Measurements from ENCODE around the gene PUM1.
A peak's percentile ranks its signal among the peaks of the same experiment; 100 is the strongest.

The PUM1 gene

DNA sequence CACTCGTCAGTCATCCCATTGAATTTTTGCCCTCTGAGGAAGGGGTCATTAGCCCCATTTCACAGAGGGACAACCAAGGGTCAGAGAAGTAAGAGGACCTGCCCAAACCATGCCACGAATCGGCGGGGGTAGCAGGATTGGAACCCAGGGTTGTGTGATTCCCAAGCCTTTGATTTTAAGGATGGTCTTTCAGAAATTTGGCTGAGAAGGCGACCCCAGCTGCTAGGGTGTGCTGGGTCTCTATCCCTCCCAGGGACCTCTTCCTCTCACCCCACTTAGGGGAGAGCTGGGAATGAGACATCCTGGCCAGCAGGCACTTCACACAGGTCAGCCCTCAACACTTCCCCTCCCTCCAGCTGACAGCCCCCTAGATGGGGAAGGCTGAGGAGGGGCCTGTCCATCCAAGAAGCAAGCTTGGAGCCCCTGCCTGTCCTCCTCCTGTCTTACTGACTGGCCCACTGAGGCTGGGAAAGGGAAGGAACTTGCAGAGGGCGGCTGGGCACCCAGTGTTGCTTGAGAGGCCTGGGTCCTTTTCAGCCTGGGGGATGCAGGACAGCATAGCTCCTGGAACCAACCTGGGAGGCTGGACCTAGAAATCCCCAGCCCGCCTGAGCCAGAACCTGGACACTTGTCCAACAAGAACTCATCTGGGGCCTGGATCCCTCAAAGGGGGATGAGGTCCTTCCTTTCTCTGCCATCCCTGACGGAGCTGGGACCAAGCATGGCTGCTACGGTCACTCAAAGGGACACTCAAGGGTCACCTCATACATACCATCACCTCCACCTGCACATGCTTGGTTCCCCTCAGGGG is 158.7 kb downstream of the PUM1 start:
- no peak for DNase-seq

- DNase-seq = no peak
These were observed 159.4 kb downstream of the PUM1 start for GRCh38 chr1:30905916-30906620.

DNA sequence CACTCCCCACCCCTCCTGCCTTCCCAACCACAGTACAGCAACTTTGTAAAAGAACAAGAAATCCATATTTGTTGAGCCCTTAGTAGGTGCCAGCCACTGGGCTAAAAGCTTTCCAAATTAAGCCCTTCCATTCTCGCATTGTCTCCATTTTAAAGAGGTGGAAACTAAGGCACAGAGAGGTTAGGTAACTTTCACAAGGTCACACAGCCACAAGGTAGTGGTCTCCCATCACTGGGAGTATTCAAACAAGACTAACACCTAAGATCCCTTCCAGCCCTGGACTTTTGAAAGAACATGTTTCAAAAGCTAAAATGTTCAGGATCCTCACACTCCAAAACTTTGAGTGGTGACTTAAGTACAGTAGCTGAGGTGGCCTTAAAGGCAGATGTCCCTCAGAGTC is 160.1 kb downstream of the PUM1 start:
- DNase-seq = no peak

GRCh38 chr1:30904962-30905335 is 160.6 kb downstream of the PUM1 start:
- DNase-seq = no peak

DNA sequence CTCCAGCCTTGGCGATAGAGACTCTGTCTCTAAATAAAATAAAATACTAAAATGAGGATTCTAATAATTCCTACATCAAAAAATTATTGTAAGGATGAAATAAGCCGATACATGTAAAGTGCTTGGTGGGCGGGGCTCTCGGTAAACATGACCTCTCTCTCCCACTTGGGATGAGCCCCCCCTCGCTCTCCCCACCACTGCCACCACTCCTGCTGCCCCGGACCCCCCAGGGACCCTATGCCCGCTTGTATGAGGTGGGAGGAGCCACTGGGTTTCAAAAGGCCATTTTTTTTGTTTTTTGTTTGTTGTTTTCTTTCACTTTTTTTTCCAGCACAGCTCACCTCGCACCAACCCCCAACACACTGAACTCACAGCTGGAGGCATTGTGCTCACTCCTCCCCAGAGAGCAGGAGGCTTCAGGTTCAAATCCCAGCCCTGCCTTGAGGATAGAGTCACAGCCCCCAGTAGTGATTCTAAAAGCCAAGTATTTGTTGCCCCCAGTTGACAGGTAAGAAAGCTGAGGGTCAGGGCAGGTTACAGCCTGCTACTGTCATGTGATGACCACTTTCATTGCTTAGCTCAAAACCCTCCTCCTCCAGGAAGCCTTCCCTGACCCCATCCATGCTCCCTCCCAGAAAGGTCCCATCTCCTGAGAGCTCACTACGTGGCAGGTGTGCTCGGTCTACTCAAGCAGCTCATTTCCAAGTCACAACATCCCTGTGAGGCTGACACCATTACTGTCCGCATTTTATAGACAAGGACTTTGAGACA is 161.1 kb downstream of the PUM1 start:
- no peak for DNase-seq

GRCh38 chr1:30903343-30904034 is 162.0 kb downstream of the PUM1 start:
- DNase-seq = no peak

GRCh38 chr1:30902593-30903290 is 162.8 kb downstream of the PUM1 start:
- DNase-seq = peak in 9 of 51 donors; percentile 24 to 53 (median 33)

DNA sequence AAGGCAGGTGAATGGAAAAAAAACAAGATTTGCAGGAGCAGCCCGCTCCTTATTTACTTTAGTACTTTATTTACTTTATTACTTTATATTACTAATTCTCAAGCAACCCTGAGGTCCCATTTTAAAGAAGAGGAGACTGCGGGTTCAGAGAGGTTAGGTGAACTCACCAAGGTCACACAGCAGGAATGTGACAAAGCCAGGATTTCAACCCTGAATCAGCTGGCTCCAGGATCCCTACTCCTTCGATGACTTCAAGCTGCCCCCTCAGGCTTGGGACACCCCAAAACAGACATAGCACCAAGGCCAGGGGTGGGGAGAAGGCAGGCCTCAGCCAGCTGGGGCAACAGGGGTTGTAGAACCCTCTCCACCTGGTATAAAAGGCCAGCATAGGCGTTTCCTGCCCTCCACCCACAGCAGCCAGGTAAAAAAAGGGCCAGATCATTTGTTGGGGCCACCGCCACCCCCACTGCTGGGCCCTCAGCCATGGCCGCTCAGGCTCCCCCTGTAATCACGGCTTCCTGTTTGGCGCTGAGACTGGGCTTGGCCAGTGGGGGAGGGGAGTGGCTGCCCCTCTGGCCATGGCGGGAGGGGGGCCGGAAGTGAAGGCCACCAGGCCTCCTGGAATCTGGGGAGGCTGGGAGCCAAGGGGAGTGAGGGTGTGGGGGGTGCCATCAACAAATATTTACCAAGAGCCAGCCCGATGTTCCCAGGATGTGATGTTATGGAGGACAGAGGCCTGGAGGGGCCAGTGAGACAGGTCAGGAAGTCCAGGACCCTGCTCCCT is 163.5 kb downstream of the PUM1 start:
- DNase-seq = peak in 5 of 51 donors; percentile 28 to 51 (median 41)

GRCh38 chr1:30900931-30901560 is 164.5 kb downstream of the PUM1 start:
- no peak for DNase-seq

DNA sequence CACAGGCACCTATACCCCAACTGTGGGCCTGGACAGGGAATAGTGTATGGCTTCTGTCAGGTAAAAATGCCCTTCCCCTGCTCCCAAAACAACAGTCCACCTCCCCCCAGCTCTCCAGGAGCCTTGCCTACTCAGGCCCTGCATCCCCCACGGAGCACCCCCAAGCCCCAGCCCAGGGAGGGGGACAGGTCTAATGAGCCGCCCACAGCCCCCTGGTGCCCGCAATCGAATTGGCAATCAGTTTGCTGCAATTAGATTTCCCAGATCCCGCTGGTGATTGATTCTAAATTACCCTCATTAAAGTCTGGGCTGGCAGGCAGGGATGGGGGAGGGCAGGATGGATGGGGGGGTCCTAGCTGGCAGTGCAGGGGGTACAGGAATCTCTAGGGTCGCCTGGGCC is 165.0 kb downstream of the PUM1 start:
- DNase-seq = no peak

DNA sequence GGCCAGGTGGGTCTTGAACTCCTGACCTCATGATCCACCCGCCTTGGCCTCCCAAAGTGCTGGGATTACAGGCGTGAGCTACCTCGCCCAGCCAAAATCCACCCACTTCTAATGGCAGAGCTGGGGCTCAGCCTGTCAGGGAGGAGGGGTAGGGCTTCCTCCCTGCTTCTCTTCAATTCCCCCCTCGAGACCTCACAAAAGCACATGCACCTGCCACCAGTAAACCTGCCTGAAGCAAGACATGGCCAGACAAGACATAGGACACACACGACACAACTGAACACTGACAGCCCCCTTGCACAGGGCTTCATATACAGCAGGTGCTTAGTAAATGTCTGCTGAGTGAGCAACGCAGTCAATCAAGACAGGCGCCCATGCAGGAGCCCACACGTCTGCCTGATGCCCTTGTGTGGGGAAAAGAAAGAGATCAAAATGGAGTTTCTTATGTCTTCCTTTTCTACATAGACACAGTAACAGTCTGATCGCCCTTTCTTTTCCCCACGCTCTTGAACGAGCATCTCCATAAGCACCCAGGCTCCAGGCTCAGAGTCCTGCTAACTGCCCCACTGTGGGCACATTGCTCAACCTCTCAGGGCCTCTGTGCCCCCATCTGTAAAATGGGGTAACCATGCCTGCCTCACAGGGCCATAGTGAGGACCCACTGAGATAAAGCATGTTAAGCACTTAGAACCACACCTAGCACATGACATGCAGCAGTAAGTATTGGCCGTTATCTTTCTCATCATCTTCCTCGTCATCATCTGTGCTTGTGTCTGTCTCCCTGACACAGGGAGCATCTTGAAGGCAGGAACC is 165.7 kb downstream of the PUM1 start:
- DNase-seq = no peak

DNA sequence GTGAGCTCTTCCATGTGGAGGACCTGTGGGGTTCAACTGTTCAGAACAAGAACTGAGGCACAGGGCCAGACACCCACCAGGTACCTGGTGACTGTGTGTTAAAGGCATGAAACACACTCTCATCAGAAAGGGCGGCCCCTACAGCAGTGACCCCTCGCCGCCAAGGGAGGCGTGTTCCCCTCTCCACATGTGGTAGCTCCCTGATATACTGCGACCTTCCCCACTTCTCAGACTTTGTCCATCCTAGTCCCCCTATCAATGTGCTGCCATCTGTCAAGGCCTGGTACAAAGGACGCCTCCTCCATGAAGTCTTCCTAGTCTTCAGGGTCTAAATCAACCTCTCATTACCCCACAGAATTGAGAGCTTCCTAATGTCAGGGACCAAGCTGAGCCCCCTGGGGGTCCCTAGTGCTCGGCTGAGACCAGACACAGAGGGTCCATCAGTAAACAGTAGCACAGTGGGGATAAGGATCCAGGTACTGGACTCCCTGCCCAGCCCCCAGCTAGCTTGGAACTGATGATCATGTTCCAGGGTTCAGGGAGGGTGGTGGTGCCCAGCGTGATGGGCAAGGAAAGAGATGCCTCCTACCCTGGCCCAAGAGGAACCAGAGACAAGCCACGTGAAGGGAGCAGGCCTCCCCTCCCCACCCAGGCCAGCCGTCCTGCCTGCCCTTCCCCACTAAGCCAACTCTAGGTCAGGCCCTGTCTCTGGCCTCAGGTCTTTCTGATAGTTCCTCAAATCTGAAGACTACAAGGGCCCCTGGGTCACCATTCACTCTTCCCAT is 167.3 kb downstream of the PUM1 start:
- no peak for DNase-seq

GRCh38 chr1:30896905-30897304 is 168.6 kb downstream of the PUM1 start:
- no peak for DNase-seq

- no peak for DNase-seq
These were observed 169.4 kb downstream of the PUM1 start for GRCh38 chr1:30895944-30896660.

- DNase-seq = no peak
These were observed 170.1 kb downstream of the PUM1 start for GRCh38 chr1:30895382-30895943.

DNA sequence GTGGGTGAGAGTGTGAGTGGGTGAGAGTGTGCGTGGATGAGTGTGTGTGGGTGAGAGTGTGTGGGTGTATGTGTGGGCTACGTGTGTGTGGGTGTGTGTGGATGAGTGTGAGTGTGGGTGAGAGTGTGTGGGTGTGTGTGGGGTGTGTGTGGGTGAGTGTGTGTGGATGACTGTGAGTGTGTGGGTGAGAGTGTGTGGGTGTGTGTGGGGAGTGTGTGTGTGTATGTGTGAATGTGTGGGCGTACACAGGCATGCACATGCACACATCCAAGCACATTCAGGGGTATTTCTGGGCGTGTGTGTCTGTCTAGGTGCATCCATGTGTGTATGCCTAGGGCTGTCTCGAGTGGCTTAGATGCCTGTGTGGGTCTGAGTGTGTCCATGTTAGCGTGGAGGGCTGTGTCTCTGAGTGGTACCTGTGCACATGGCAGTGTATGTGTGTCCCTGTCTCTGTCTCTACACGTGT is 171.0 kb downstream of the PUM1 start:
- no peak for DNase-seq
